GM19463 (cell line): ENCODE measurements around the gene DALRD3.
A peak's percentile ranks its signal among the peaks of the same experiment; 100 is the strongest.

Source experiments
- ATAC-seq: cut with Tn5 transposase; IDR thresholded peaks from one replicate; pipeline ENCODE4 v1.9.1; 2021; ENCODE audit warnings: mild to moderate bottlenecking, moderate library complexity; ENCODE audit not compliant: unreplicated experiment

Gene DALRD3, protein sequence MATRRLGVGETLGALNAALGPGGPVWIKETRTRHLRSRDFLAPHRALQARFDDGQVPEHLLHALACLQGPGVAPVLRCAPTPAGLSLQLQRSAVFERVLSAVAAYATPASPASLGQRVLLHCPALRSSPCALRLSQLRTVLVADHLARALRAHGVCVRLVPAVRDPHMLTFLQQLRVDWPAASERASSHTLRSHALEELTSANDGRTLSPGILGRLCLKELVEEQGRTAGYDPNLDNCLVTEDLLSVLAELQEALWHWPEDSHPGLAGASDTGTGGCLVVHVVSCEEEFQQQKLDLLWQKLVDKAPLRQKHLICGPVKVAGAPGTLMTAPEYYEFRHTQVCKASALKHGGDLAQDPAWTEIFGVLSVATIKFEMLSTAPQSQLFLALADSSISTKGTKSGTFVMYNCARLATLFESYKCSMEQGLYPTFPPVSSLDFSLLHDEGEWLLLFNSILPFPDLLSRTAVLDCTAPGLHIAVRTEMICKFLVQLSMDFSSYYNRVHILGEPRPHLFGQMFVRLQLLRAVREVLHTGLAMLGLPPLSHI

GRCh38 chr3:49017971-49018706 is at the start of gene DALRD3:
Gene DALRD3 (minus strand): TSS chr3:49018580. CDS start chr3:49018564, 16 bp downstream.
- no peak for ATAC-seq

DNA sequence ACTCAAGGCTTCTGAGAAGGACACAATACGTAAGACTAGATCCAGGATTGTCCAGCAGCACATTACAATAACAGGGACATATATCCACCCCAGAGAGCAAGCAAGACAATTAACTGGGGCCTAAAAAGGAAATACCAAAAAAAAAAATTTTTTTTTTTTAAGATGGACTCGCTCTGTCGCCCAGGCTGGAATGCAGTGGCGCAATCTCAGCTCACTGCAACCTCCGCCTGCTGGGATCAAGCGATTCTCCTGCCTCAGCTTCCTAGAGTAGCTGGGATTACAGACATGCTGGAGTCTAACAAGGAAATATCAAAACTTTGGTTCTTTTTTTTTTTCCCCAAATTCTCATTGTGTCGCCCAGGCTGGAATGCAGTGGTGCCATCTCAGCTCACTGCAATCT is 39.6 kb upstream of the DALRD3 start:
- ATAC-seq, result no peak

DNA sequence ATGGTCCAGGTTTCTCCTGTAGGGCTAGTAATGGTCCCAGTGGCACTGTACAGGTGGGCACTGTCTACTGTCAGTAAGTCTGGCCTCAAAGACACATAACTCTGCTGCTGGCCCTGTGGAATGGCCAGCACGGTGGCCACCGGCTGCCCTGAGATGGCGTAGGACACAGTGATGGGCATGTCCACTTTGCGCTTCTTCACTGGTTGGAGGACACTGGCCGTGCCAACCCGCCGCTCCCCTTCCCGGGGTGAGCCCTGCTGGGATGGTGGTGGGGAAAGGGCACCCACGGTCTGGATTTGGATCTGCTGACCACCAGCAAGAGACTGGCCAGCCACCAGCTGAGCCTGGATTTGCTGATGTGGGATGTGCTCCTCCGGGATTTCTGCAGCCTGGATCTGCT is 38.9 kb upstream of the DALRD3 start:
- no peak for ATAC-seq

- no peak for ATAC-seq
Observed at GRCh38 chr3:49054344-49054862, 36.0 kb upstream of the DALRD3 start.

- no peak for ATAC-seq
Observed at GRCh38 chr3:49053543-49053942, 35.2 kb upstream of the DALRD3 start.

DNA sequence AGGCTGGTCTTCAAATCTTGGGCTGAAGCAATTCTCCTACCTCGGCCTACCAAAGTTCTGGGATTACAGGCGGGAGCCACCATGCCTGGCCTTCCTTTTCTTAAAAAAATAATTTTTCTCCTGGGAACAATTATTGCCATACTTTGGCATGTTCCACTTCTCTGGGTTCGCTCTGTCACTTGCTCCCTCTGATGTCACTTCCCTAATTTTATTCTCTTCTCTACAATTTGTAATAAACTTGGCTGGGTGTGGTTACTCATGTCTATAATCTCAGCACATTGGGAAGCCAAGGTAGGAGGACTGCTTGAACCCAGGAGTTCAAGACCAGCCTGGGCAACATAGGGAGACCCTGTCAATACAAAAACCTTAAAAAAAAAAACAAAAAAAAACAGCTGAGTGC is 16.9 kb upstream of the DALRD3 start:
- ATAC-seq, result no peak

DNA sequence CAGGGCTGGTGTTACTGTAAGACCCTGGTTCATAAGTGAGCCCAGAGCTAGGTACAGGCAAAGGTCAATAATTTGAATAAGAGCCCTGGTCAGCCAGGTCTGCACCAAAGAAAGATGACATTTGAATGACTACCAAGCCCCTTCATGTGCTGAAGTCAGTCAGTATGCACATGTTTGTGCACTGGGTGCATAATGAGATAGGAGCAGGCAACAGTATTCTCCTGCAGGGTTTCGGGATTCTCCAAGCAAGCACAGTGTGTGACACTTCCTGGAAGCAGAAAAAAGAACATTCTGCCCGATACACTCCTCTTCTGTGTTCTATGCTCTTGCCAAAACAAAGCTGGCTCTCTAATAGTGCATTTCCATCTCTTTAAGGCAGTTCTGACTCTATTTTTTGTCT is 16.3 kb upstream of the DALRD3 start:
- ATAC-seq, result no peak

GRCh38 chr3:49032646-49033304 is 14.4 kb upstream of the DALRD3 start:
- no peak for ATAC-seq

DNA sequence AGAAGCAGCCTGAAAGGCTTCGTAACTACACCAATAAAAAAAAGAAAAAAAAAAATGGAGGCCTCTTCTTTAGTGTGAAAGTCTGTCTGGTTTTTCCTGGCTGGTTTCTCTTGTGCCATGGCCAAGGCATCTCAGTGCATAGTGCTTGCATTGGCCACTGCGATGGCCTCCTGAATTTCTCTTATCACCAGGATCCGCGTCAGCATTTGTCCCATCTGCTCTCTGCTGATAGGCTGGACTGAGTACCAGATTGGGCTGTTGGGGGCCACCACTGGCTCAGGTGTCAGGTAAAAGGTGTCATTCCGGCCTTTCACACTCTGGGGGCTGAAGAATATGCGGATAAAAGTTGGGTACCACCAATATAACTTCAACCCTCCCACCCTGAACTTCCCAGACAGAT is 11.9 kb upstream of the DALRD3 start:
- ATAC-seq, result no peak

DNA sequence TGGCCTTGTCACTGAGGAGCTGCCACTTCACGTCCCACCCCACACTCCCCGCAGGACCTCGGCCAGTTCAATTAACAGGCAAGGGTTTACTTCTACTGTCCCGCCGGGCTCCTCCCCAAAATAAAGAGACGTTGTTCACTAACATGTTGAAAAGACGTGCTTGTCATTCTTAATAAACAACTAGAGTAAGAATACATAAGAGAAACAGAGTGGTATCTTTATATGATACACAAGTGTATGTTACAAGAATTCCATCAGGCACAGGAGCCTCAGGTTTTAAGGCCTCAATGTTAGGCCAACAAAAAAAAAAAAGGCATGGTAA is 11.1 kb upstream of the DALRD3 start:
- no peak for ATAC-seq

- peak; percentile 87 for ATAC-seq
Observed at GRCh38 chr3:49028673-49029562, 10.5 kb upstream of the DALRD3 start, which contains the start of gene IMPDH2. Gene IMPDH2 (minus strand): TSS chr3:49029398. CDS start chr3:49029350, 48 bp downstream.

GRCh38 chr3:49028298-49028672 is 9.9 kb upstream of the DALRD3 start:
- ATAC-seq, result no peak

DNA sequence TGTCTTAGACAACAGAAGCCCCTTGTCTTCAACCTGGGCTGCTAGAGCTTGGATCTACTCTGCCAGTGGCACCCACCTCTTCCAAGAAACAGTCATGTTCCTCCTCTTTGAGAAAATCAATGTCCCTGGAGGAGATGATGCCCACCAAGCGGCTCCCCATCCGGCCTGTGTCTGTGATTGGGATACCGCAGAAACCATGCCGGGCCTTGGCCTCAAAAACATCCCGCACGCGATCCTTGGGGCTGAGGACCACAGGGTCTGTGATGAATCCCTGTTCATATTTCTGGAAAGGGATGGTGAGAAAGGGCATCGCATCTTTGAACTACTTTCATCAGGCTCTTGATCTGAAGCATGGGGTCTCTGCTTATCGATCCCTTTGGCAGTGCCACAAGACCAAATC is 9.3 kb upstream of the DALRD3 start:
- ATAC-seq, result no peak

- ATAC-seq, result no peak
Observed at GRCh38 chr3:49026536-49026935, 8.2 kb upstream of the DALRD3 start.

DNA sequence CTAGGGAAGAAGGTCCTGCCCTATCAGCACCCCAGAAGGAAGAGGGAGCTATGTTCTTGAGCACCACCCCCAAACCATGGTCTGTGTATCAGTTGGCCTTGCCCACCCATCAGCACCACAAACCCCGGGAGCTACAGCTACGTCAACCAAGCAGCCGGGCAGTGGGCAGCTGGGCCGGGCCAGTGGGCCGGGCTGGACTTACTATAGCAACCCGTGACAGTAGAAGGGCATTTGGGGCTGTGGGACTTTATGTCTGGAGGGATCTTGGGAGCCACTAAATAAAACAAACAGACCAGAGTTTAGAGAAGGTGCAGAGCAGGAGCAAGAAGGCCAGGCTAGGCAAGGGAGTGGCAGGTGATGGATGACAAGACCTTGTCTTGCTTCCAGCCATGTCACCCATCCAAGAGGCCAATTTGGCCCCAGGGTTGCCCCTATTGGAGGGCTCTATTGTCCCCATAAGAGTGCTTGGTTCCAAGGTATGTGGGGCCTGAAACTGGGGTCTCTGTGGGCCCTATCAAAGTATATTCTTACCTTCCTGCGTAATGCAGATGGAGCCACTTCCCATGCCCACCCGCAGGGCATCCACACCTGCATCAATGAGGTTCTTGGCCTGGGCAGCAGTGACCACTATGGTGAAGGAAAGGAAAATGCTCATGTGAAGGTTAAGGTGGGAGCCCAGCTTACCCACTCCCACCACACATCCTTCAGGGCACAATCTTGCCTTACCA is 7.6 kb upstream of the DALRD3 start:
- ATAC-seq, result no peak

GRCh38 chr3:49025005-49025792 is 6.8 kb upstream of the DALRD3 start:
- no peak for ATAC-seq

GRCh38 chr3:49024449-49024848 is 6.1 kb upstream of the DALRD3 start:
- no peak for ATAC-seq

- no peak for ATAC-seq
Observed at GRCh38 chr3:49023775-49024174, 5.4 kb upstream of the DALRD3 start.

- ATAC-seq, result no peak
Observed at GRCh38 chr3:49022688-49023171, 4.3 kb upstream of the DALRD3 start.
